GM18858 (cell line): ENCODE measurements around the gene MAK.
"Not testable (repeated sequence)": the region's sequence is repeated elsewhere in the genome, so short reads cannot be mapped to it uniquely, and the experiment has no call there.

Experiments used
- ATAC-seq: cut with Tn5 transposase; IDR thresholded peaks from one replicate; pipeline ENCODE4 v1.9.1; 2021; ENCODE audit not compliant: unreplicated experiment

The MAK gene

GRCh38 chr6:10791673-10792072 lies 46.7 kb downstream of the MAK start:
- no peak for ATAC-seq

DNA sequence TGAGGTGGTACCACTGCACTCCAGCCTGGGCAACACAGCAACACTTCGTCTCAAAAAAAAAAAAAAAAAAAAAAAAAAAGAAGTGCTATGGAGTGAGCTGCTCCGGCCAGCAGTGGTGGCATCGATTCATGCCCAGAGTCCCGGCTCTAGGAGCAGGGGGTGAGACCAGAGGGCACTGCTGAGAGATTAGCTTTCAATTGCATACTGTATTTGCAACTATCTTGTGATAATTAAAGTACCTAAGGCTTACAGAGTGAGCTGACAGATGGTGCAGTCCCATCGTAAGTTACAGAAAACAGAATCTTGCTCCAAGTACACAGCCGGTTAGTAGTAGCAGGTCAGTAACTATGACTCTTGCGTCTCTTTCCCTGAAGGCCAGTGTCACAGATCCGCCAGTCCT lies 59.3 kb downstream of the MAK start:
- ATAC-seq: no peak

GRCh38 chr6:10778230-10778629 lies 60.1 kb downstream of the MAK start:
- no peak for ATAC-seq

DNA sequence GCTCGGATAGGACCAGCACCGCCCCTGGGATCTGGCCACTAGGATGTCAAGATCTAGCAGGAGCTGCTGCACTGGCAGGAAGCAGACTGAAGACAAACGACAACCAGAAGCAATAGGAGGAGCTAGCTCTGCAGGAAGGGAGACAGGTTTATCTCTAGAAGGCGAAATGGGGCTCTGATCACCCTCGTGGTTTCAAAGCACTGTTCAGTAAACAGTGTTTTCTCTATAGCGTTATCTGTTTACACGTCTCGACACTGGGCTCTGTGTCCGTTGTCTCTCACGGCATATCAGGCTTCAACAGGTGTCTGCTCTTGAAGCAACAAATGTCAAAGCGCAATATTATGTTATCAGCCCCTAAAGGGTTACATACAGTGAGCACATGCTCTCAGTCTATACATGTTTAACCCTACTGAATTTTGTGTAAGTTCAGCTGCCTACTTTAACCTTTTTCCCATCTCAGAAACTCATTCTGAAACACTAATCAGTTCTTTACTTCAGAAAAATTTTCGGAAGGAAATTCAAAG lies 66.9 kb downstream of the MAK start:
- no peak for ATAC-seq

- no peak for ATAC-seq
These were observed 68.9 kb downstream of the MAK start for GRCh38 chr6:10769419-10769818.

GRCh38 chr6:10763006-10763405 lies 75.3 kb downstream of the MAK start:
- ATAC-seq: no peak

GRCh38 chr6:10759884-10760329 lies 78.4 kb downstream of the MAK start:
- ATAC-seq: no peak

DNA sequence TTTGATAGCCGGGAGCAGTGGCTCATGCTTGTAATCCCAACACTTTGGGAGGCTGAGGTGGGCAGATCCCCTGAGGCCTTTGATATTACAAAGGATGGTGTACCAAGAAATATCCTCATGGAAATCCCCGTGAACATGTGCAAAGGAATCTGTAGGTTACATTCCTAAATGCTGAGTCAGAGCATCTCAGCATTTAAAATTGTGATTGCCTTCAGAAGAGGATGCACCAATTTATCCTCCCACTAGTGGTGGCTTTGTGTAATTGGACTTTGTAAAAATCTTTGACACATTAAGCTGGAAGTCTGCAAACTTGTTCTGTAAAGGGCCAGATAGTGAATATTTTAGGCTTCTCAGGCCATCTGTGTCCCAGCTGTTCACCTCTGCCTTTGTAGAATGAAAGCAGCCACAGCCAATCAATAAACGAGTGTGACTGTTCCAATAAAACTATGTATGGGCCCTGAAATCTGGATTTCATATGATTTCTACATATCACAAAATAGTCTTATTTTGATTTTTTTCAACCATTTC lies 79.0 kb downstream of the MAK start:
- ATAC-seq: peak; percentile 53

DNA sequence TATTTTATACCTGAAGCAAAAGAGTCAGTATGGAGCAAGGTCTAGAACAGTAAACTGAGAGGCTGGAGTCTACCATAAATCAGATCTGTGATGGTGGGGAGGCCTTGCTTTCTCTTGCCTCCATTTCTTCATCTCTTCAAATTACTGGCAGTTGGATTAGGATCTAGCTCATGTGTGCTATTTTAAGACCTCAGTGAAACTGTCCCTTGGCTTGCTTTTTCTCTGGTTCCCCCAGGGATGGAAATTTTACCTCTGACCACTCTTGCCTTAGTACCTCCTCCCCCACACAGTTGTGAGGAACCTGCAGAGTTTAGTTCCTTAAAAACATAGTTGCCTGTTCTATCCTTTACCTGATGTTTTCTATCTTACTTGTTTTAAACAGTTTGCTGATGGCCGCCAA lies 82.3 kb downstream of the MAK start:
- no peak for ATAC-seq

DNA sequence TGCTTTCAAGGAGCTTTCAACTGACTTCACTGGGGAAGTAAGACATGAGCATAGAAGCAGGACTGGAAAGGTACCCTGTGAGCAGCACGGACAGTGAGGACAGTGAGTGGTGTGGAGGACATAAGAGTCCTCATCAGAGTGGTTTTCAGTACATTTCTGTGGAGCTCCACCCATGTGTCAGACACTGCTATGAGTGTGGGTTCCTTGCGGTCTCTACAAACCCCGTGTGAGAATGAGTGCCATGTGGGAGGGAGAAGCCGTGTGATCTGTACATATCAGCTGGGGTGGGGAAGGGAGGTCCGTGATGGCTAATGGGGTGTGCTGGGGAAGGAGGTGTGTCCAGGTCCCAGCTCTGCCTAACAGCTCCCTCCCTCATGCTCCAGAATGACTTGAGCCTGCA lies 86.6 kb downstream of the MAK start:
- not testable (repeated sequence) for ATAC-seq

DNA sequence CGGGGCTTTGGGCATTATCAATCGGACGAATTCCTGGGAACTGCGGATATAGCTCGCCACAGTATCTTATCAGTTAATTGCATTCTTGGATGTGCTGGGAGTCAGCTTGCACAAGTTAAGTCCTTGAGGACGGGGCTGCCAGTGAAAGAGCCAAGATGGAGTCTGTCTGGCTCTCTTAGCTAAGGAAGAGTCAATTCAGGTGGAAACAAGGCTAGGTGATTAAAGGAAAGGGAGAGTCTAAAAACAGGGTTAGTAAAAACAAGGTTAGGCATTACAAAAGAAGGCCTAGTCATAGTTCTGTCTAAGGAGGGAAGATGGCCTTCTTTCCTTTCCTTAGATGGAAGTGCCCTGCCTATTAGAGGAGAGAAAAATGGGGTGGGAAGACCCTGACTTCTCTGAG lies 87.8 kb downstream of the MAK start:
- not testable (repeated sequence) for ATAC-seq

- no peak for ATAC-seq
These were observed 88.6 kb downstream of the MAK start for GRCh38 chr6:10749734-10750133.

- ATAC-seq: peak; percentile 90
These were observed 90.9 kb downstream of the MAK start, which contains the start of gene TMEM14B for GRCh38 chr6:10747251-10747972. Gene TMEM14B (plus strand): TSS chr6:10747805. CDS start chr6:10749246, 1,441 bp downstream.

GRCh38 chr6:10746915-10747250 lies 91.5 kb downstream of the MAK start:
- ATAC-seq: no peak

- ATAC-seq: no peak
These were observed 93.2 kb downstream of the MAK start for GRCh38 chr6:10745116-10745515.

DNA sequence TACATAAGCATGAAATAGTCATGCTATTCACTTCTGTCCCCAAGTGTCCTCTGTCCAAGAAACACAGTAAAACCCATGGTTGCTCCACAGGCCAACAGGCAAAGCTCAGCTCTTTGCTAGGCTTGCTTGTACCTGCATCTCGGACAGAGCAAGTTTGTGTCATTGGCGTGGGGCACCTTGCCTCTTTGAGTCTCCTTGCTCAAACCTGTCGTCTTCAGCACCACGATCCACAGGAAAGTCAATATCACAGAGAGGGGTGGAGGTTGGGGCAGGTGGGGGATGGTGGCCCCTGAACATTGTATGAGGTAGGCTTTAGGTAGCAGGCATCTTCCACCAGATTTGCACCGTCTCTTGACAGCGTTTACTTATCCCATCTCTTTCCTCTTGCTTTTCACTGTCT lies 94.8 kb downstream of the MAK start:
- no peak for ATAC-seq

- no peak for ATAC-seq
These were observed 96.1 kb downstream of the MAK start for GRCh38 chr6:10742251-10742650.

DNA sequence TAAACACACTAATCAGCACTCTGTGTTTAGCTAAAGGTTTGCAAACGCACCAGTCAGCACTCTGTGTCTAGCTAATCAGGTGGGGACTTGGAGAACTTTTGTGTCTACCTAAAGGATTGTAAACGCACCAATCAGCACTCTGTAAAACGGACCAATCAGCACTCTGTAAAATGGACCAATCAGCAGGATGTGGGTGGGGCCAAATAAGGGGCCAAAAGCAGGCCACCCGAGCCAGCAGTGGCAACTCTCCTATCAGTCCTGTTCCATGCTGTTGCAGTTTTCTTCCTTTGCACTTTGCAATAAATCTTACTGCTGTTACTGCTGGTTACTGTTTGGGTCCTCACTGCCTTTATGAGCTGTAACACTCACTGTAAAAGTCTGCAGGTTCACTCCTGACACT lies 96.7 kb downstream of the MAK start:
- not testable (repeated sequence) for ATAC-seq

DNA sequence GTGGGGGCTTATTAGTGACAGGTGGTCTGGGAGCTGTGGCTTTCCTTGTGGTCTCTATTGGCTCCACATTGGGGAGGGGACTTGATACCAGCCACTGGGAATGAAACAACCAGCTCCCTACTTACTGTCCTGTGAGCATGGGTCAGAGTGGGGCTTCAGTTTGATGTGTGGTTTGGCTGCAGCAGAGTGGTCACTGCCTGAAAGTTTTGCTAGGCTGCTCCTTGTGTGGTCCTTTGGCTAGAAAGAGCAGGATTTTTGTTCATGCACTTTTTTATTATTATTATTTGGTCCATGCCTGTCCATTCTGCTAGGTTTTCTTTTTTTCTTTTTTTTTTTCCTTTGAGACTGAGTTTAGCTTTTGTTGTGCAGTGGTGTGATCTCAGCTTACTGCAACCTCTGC lies 98.3 kb downstream of the MAK start:
- no peak for ATAC-seq

DNA sequence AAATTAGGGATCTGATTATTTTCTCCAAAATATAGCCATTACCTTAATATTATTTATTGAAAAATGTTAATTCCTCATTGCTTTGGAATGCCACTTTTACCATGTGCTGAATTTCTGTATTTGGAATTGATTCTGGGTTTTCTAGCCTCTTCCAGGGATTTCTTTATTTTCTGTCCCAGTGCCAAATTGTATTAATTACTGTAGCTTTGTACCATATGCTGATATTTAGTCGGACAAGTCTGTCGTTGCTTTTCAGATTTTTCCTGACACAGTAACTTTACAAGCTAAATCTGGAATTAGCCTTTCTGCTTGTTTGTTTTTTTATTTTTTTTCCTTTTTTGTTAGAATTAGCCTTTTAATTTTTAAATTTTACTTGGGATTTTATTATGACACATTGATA lies 101.6 kb downstream of the MAK start:
- ATAC-seq: no peak

DNA sequence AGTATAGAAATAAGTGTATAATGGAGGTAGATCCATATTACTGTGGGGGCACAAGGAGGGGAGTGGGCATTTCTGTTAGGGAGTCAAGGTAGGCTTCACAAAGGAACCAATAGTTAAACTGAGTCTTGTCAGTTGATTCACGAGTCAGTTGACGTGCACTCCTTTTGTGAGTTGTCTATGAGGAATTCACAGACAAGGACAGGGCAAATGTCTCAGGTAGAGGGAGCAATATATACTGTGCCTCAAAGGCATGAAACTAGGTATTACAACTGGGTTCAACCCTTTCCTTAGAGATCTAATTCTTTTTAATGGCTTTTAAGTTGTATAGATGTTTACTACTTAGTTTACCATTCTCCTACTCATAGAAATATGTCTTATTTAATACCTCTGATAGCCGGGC lies 104.5 kb downstream of the MAK start:
- ATAC-seq: no peak

GRCh38 chr6:10733151-10733715 lies 105.1 kb downstream of the MAK start:
- ATAC-seq: no peak
